H9 (cell line): Measurements from ENCODE around the gene INTS12. TPM values are rescaled to one million over a fixed set of nuclear protein-coding genes. Genes with fewer than 3 reads are reported as not detected.

Experiments used
- DNase-seq: peaks from one replicate; pipeline ENCODE4 v3.0.0-alpha.2; 2017
- H2AFZ ChIP-seq: one replicate; pipeline ENCODE4 v1.6.1; 2013; ENCODE audit warnings: mild to moderate bottlenecking, low read length, control low read depth, moderate library complexity
- H2AK5ac ChIP-seq: 2 replicates; pipeline ENCODE4 v1.6.1; 2013; ENCODE audit warnings: low read length, control low read depth, mixed read lengths; ENCODE audit not compliant: insufficient read length
- H2BK120ac ChIP-seq: one replicate; pipeline ENCODE4 v1.6.1; 2013; ENCODE audit warnings: low read depth, mild to moderate bottlenecking, low read length, control low read depth, inconsistent platforms; ENCODE audit not compliant: poor library complexity, severe bottlenecking
- H2BK12ac ChIP-seq: 2 replicates; pipeline ENCODE4 v1.6.1; 2013; ENCODE audit warnings: low read length, control low read depth, mixed read lengths, low read depth; ENCODE audit not compliant: insufficient read length
- H2BK15ac ChIP-seq: 2 replicates; pipeline ENCODE4 v1.6.1; 2013; ENCODE audit warnings: low read depth, low read length, control low read depth
- H2BK20ac ChIP-seq: one replicate; pipeline ENCODE4 v1.6.1; 2013; ENCODE audit warnings: low read depth, mild to moderate bottlenecking, low read length, control low read depth, inconsistent platforms; ENCODE audit not compliant: poor library complexity, severe bottlenecking
- H2BK5ac ChIP-seq: 2 replicates; pipeline ENCODE4 v1.6.1; 2013; ENCODE audit warnings: low read length, control low read depth, mixed read lengths; ENCODE audit not compliant: insufficient read length
- H3K14ac ChIP-seq: 2 replicates; pipeline ENCODE4 v1.6.1; 2013; ENCODE audit warnings: low read length, control low read depth; ENCODE audit not compliant: insufficient read depth
- H3K18ac ChIP-seq: 2 replicates; pipeline ENCODE4 v1.6.1; 2013; ENCODE audit warnings: low read depth, mild to moderate bottlenecking, mixed read lengths, low read length, control low read depth; ENCODE audit not compliant: insufficient read length
- H3K23ac ChIP-seq: 2 replicates; pipeline ENCODE4 v1.6.1; 2013; ENCODE audit warnings: low read length, control low read depth, mixed read lengths, low read depth; ENCODE audit not compliant: insufficient read length
- H3K23me2 ChIP-seq: 2 replicates; pipeline ENCODE4 v1.6.1; 2013; ENCODE audit warnings: low read depth, mild to moderate bottlenecking, mixed read lengths, low read length, control low read depth; ENCODE audit not compliant: insufficient read length, poor library complexity, severe bottlenecking
- H3K27ac ChIP-seq: 2 replicates; pipeline ENCODE4 v1.5.1; 2013; ENCODE audit warnings: low read length, control low read depth, mixed read lengths, low read depth; ENCODE audit not compliant: insufficient read length
- H3K27me3 ChIP-seq: 2 replicates; pipeline ENCODE4 v1.6.1; 2013; ENCODE audit warnings: low read length, control low read depth, inconsistent platforms; ENCODE audit not compliant: insufficient read depth
- H3K4ac ChIP-seq: 2 replicates; pipeline ENCODE4 v1.6.1; 2013; ENCODE audit warnings: low read depth, mild to moderate bottlenecking, control low read depth, inconsistent platforms, low read length, moderate library complexity
- H3K4me1 ChIP-seq: 2 replicates; pipeline ENCODE4 v1.6.1; 2013; ENCODE audit warnings: low read length, control low read depth, inconsistent platforms; ENCODE audit not compliant: insufficient read depth
- H3K4me2 ChIP-seq: 2 replicates; pipeline ENCODE4 v1.6.1; 2013; ENCODE audit warnings: low read length, control low read depth, mixed read lengths; ENCODE audit not compliant: insufficient read length, insufficient read depth
- H3K56ac ChIP-seq: 2 replicates; pipeline ENCODE4 v1.6.1; 2013; ENCODE audit warnings: low read depth, mild to moderate bottlenecking, mixed read lengths, low read length, control low read depth; ENCODE audit not compliant: insufficient read length
- H3K79me1 ChIP-seq: 2 replicates; pipeline ENCODE4 v1.6.1; 2013; ENCODE audit warnings: low read depth, mild to moderate bottlenecking, moderate library complexity, low read length, control low read depth, inconsistent platforms; ENCODE audit not compliant: insufficient read depth, poor library complexity, severe bottlenecking
- H3K79me2 ChIP-seq: 2 replicates; pipeline ENCODE4 v1.6.1; 2013; ENCODE audit warnings: low read length, control low read depth, inconsistent platforms; ENCODE audit not compliant: insufficient read depth
- H3K9ac ChIP-seq: 2 replicates; pipeline ENCODE4 v1.6.1; 2013; ENCODE audit warnings: low read length, control low read depth, mixed read lengths; ENCODE audit not compliant: insufficient read length; ENCODE audit errors: extremely low read depth
- H3K9me3 ChIP-seq: one replicate; pipeline ENCODE4 v1.6.1; 2013; ENCODE audit warnings: low read depth, low read length, inconsistent platforms; ENCODE audit not compliant: control insufficient read depth
- H3T11ph ChIP-seq: one replicate; pipeline ENCODE4 v1.6.1; 2013; ENCODE audit warnings: mild to moderate bottlenecking, low read length, control low read depth, inconsistent platforms
- H4K20me1 ChIP-seq: one replicate; pipeline ENCODE4 v1.6.1; 2013; ENCODE audit not compliant: control insufficient read depth, insufficient read length, insufficient read depth
- H4K5ac ChIP-seq: 2 replicates; pipeline ENCODE4 v1.6.1; 2013; ENCODE audit warnings: low read depth, mild to moderate bottlenecking, mixed read lengths, low read length, control low read depth; ENCODE audit not compliant: insufficient read length
- H4K8ac ChIP-seq: replicated peaks from 2 replicates; pipeline ENCODE4 v1.6.1; 2013; ENCODE audit warnings: low read length, control low read depth, mixed read lengths, low read depth; ENCODE audit not compliant: insufficient read length
- H4K91ac ChIP-seq: 2 replicates; pipeline ENCODE4 v1.6.1; 2013; ENCODE audit warnings: low read depth, mild to moderate bottlenecking, moderate library complexity, mixed read lengths, low read length, control low read depth; ENCODE audit not compliant: insufficient read length
- H3K27ac Mint-ChIP-seq, 3 experiments: 2 replicates in 2 of 3; 3 replicates in 1 of 3; pipeline ENCODE4 v1.8.0; 2020 to 2021; ENCODE audit warnings: mixed read lengths in 3 of 3, mild to moderate bottlenecking in 1 of 3, moderate library complexity in 1 of 3
- H3K27me3 Mint-ChIP-seq: 2 replicates; pipeline ENCODE4 v1.8.0; 2021; ENCODE audit warnings: low read depth, mild to moderate bottlenecking, moderate library complexity, mixed read lengths
- H3K36me3 Mint-ChIP-seq, 3 experiments: 2 replicates in 2 of 3; 3 replicates in 1 of 3; pipeline ENCODE4 v1.8.0; 2020 to 2021; ENCODE audit warnings: low read depth in 3 of 3, mixed read lengths in 3 of 3; ENCODE audit not compliant: insufficient read depth in 1 of 3
- H3K4me1 Mint-ChIP-seq, 2 experiments: 2 replicates each; pipeline ENCODE4 v1.8.0; 2020; ENCODE audit warnings: mixed read lengths in 2 of 2
- H3K4me3 Mint-ChIP-seq, 2 experiments: 2 replicates in 1 of 2; 3 replicates in 1 of 2; pipeline ENCODE4 v1.8.0; 2020 to 2021; ENCODE audit warnings: mild to moderate bottlenecking in 2 of 2, mixed read lengths in 2 of 2, moderate library complexity in 1 of 2
- H3K9me3 Mint-ChIP-seq, 2 experiments: 2 replicates in 1 of 2; 3 replicates in 1 of 2; pipeline ENCODE4 v1.8.0; 2020; ENCODE audit warnings: mild to moderate bottlenecking in 2 of 2, mixed read lengths in 2 of 2, moderate library complexity in 1 of 2
- CTCF ChIP-seq: fragments of 200-600 bp; sonication (generic); conservative IDR thresholded peaks from 3 replicates; pipeline ENCODE4 v1.8.0; 2021; ENCODE audit warnings: antibody characterized with exemption, mild to moderate bottlenecking
- WGBS: extraction: QIAGEN DNeasy Blood & Tissue Kit; methylation state at CpG from one replicate; pipeline ENCODE4 v1.1.7; 2013; ENCODE audit warnings: missing lambda C conversion rate, low lambda C conversion rate, mixed read lengths; ENCODE audit not compliant: insufficient read length; ENCODE audit errors: extremely low coverage; 5-methylcytosine and 5-hydroxymethylcytosine counted together
- total RNA-seq: library from RNA; stranded (reverse); gene quantifications from 2 replicates; pipeline ENCODE4 v1.2.1, GENCODE V29; 2021

Gene INTS12
- total RNA-seq, 1 experiment from 2014 or later: 15.6 TPM

GRCh38 chr4:105707782-105708180, 708 bp downstream of the INTS12 start:
- H3K79me2 ChIP-seq: no peaks in the 10 kb centered on the region; the same call in 1 of the 2 replicates
- no CpG with 5 or more reads among the region's 7 CpGs for WGBS
- Mint-ChIP-seq H3K4me3 (peak overlapping the region; percentile 97), H3K4me1 (peaks cover 10% of the 10 kb centered on the region in 2 experiments), H3K27me3 (no peaks in the 10 kb centered on the region), H3K9me3 (no peaks in the 10 kb centered on the region; a peak in 1 of 5 replicates), H3K36me3 (peaks cover 0 to 1% (median 0%) of the 10 kb centered on the region in 3 experiments; a peak in 2 of 7 replicates), H3K27ac (peak overlapping the region; percentile 95 to 98 (median 96); a peak in 6 of 7 replicates)
- H3K27ac ChIP-seq: peak overlapping the region; percentile 26
- no peak overlapping the region for H3K23ac ChIP-seq
- H2BK15ac ChIP-seq: no peak overlapping the region
- H3K4me2 ChIP-seq: peak overlapping the region; percentile 94
- H2BK20ac ChIP-seq: no peak overlapping the region
- H2BK5ac ChIP-seq: no peak overlapping the region
- H4K91ac ChIP-seq: no peak overlapping the region
- H3K79me1 ChIP-seq: no peaks in the 10 kb centered on the region
- no peaks in the 10 kb centered on the region for H3K27me3 ChIP-seq
- peaks cover 7% of the 10 kb centered on the region for H3K23me2 ChIP-seq
- H3K18ac ChIP-seq: no peak overlapping the region
- H2BK120ac ChIP-seq: no peak overlapping the region
- H4K8ac ChIP-seq: no peak overlapping the region
- DNase-seq: no peak
- no peak overlapping the region for H3K4ac ChIP-seq
- no peak overlapping the region for H4K5ac ChIP-seq
- H3T11ph ChIP-seq: no peak overlapping the region
- H3K9ac ChIP-seq: peak overlapping the region; percentile 86
- H2AFZ ChIP-seq: peak overlapping the region; percentile 63
- H3K14ac ChIP-seq: no peak overlapping the region
- TF ChIP-seq CTCF: no peak
- no peaks in the 10 kb centered on the region for H3K9me3 ChIP-seq
- H2AK5ac ChIP-seq: no peak overlapping the region
- no peak overlapping the region for H2BK12ac ChIP-seq
- H3K56ac ChIP-seq: no peak overlapping the region
- H3K4me1 ChIP-seq: no peaks in the 10 kb centered on the region
- no peaks in the 10 kb centered on the region for H4K20me1 ChIP-seq
